ENCODE results near the gene C12orf43. TPM values are rescaled to one million over a fixed set of nuclear protein-coding genes. Genes with fewer than 3 reads are reported as not detected.
A peak's percentile ranks its signal among the peaks of the same experiment; 100 is the strongest.

The C12orf43 gene
- total RNA-seq, 2 donors from 2014 or later = 13.8 to 15.2 TPM

DNA sequence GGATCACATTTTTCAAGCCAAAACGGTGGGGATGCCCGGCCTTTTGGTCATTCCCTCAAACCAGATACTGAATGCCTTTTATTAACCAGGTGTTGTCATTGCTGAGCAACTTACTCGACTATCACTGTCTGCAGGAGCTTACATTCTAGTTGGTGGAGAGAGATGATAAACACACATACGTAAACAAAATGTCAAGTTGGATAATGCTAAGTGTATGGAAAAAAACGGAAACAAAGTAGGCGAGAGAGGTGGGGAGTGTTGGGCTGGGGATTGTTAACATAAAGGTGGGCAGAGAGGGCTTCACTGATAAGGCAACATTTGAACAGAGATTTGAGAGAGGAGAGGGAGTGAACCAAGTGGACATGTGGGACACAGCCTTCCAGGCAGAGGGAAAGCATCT lies 4.5 kb downstream of the C12orf43 start:
- intact Hi-C loops (cut with DNase I) = no loop called here
- DNase-seq (ENCODE audit: low spot score) = no peak
- WGBS = 83% methylated on average over 6 of the region's 6 CpGs

GRCh38 chr12:121010860-121011259 lies 5.4 kb downstream of the C12orf43 start:
- no peak for DNase-seq (ENCODE audit: low spot score)
- Histone ChIP-seq H3K27ac (no peak overlapping the region), H3K27me3 (replicated peaks; ENCODE audit: insufficient read depth) (no peaks in the 10 kb centered on the region), H3K4me1 (replicated peaks) (peaks cover 4% of the 10 kb centered on the region), H3K4me3 (no peak overlapping the region), H3K36me3 (peaks cover 0 to 4% of the 10 kb centered on the region in 2 donors), H3K9me3 (no peaks in the 10 kb centered on the region)
- TF ChIP-seq, protein P1, sequence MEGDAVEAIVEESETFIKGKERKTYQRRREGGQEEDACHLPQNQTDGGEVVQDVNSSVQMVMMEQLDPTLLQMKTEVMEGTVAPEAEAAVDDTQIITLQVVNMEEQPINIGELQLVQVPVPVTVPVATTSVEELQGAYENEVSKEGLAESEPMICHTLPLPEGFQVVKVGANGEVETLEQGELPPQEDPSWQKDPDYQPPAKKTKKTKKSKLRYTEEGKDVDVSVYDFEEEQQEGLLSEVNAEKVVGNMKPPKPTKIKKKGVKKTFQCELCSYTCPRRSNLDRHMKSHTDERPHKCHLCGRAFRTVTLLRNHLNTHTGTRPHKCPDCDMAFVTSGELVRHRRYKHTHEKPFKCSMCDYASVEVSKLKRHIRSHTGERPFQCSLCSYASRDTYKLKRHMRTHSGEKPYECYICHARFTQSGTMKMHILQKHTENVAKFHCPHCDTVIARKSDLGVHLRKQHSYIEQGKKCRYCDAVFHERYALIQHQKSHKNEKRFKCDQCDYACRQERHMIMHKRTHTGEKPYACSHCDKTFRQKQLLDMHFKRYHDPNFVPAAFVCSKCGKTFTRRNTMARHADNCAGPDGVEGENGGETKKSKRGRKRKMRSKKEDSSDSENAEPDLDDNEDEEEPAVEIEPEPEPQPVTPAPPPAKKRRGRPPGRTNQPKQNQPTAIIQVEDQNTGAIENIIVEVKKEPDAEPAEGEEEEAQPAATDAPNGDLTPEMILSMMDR (IDR thresholded peaks at IDR 0.05) = no peak
- TF ChIP-seq POLR2AphosphoS5 (IDR thresholded peaks at IDR 0.05) = no peak
- TF ChIP-seq POLR2A (IDR thresholded peaks at IDR 0.05) = no peak
- intact Hi-C loops (cut with DNase I) = no loop called here
- WGBS = 88% methylated on average over 8 of the region's 8 CpGs

More for the DNA sequence above, 4.5 kb downstream of the C12orf43 start:
- Histone ChIP-seq H3K27me3 (replicated peaks; ENCODE audit: insufficient read depth) (no peaks in the 10 kb centered on the region), H3K27ac (no peak overlapping the region), H3K36me3 (peaks cover 0 to 4% of the 10 kb centered on the region in 2 donors), H3K4me3 (no peak overlapping the region), H3K4me1 (replicated peaks) (peaks cover 5% of the 10 kb centered on the region), H3K9me3 (no peaks in the 10 kb centered on the region)
- TF ChIP-seq, protein P1 (IDR thresholded peaks at IDR 0.05) = no peak
- TF ChIP-seq POLR2A (IDR thresholded peaks at IDR 0.05) = no peak
- TF ChIP-seq POLR2AphosphoS5 (IDR thresholded peaks at IDR 0.05) = no peak

DNA sequence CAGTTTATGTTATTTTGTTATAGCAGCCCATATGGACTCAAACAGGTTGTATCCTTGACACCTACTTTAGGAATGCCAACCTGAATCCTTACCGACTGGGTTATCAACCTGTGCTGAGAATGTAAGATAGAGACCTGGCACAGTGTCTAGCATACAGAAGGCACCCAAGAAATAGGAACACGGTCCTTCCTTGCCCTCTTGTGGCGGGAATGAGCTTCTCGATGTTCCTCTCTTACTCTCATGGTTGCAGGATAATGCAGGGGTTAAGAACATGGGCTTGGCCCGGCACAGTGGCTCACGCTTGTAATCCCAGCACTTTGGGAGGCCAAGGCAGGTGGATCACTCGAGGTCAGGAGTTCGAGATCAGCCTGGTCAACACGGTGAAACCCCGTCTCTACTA lies 6.5 kb downstream of the C12orf43 start:
- intact Hi-C loops (cut with DNase I) = no loop called here
- Histone ChIP-seq H3K9me3 (no peaks in the 10 kb centered on the region), H3K27me3 (replicated peaks; ENCODE audit: insufficient read depth) (no peaks in the 10 kb centered on the region), H3K27ac (no peak overlapping the region), H3K36me3 (peaks cover 0 to 4% of the 10 kb centered on the region in 2 donors), H3K4me1 (replicated peaks) (no peaks in the 10 kb centered on the region), H3K4me3 (no peak overlapping the region)
- TF ChIP-seq POLR2A (IDR thresholded peaks at IDR 0.05) = no peak
- TF ChIP-seq, protein P1 (IDR thresholded peaks at IDR 0.05) = peak in 3 of 4 experiments; percentile 23 to 52 (median 43)
- 53% methylated on average over 10 of the region's 10 CpGs for WGBS
- peak; percentile 27 for DNase-seq (ENCODE audit: low spot score)

DNA sequence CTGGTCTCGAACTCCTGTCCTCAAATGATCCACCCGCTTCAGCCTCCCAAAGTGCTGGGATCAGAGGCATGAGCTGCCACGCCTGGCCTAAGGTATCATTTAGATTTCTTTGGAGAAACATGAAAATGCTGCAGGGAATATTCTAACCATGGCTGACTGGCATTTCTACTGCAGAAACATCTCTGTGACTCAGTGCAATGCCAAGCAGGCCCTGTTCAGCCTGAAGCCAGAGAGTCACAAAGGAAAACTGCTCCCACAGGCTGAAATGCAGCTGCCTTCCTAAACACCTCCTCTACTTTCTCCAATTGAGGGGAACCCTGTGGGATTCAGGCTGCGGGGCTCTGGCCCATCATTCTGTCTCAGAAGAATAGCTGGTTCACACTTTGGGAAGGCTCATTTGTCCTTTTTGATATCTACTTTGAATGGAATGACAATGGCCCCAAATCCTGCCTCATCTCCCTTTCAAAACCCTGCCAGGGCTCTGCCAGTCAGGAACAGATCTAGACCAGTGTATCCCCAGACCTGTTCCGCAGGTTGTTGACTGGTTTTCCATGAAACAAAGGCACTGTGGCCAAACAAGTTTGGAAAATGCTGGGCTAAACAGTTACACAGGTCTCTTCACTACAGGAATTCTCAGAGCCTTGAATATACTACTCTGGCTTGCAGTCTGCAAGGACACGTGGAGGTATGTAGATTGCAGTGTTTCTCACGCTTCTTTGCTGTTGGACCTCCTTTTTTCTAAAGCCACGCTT lies 7.8 kb downstream of the C12orf43 start:
- no peak for DNase-seq (ENCODE audit: low spot score)
- Histone ChIP-seq H3K36me3 (peaks cover 0 to 15% of the 10 kb centered on the region in 2 donors), H3K9me3 (no peaks in the 10 kb centered on the region), H3K27ac (no peak overlapping the region), H3K4me3 (no peak overlapping the region), H3K4me1 (replicated peaks) (no peaks in the 10 kb centered on the region), H3K27me3 (replicated peaks; ENCODE audit: insufficient read depth) (no peaks in the 10 kb centered on the region)
- intact Hi-C loops (cut with DNase I) = no loop called here
- TF ChIP-seq POLR2A (IDR thresholded peaks at IDR 0.05) (no peak), POLR2AphosphoS5 (IDR thresholded peaks at IDR 0.05) (no peak)
- TF ChIP-seq, protein P1 (IDR thresholded peaks at IDR 0.05) = no peak
- WGBS = 95% methylated on average over 8 of the region's 8 CpGs

DNA sequence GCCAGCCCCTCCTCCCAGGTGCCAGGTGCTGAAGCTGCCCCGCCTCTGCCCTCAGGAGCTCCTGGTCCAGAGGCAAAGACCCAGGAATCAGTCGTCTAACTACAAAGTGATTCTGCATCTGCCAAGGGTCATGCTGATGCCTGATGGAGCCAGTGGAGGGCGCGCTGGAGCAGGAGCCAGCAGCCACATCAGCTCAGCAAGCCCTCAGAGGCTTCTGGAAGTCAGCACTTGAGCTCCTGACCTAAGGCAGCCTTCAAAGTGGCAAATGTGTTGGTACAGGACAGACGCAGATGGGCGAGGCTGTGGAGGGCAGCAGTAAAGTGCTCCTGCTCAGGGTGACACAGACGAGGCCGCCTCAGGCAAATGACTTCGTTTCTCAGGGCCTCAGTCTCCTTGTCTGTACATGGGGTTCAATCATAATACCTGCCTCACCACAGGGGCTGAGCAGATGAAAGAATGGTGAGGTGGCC lies 10.9 kb downstream of the C12orf43 start:
- no peaks in the 10 kb centered on the region for H3K9me3 ChIP-seq
- H3K4me1 ChIP-seq (replicated peaks) = no peaks in the 10 kb centered on the region
- DNase-seq (ENCODE audit: low spot score) = no peak
- peaks cover 0 to 15% of the 10 kb centered on the region in 2 donors for H3K36me3 ChIP-seq
- intact Hi-C loops (cut with DNase I) = no loop called here
- H3K27me3 ChIP-seq (replicated peaks; ENCODE audit: insufficient read depth) = no peaks in the 10 kb centered on the region
- WGBS = 68% methylated on average over 9 of the region's 9 CpGs
- TF ChIP-seq, protein P1 (IDR thresholded peaks at IDR 0.05) = peak in 2 of 4 experiments; percentile 13 to 39
- TF ChIP-seq POLR2A (IDR thresholded peaks at IDR 0.05) = no peak
- TF ChIP-seq POLR2AphosphoS5 (IDR thresholded peaks at IDR 0.05) = no peak
- no peak overlapping the region for H3K4me3 ChIP-seq
- no peak overlapping the region for H3K27ac ChIP-seq
